DOHH2 (cell line): ENCODE results near the gene RPH3AL.
"Not testable (repeated sequence)": the region's sequence is repeated elsewhere in the genome, so short reads cannot be mapped to it uniquely, and the experiment has no call there.

Experiments used
- H3F3A ChIP-seq: fragments of 200-600 bp; sonication (generic), shearing (Covaris generic); 2 replicates; pipeline ENCODE4 v1.6.0; 2016; ENCODE audit warnings: antibody characterized with exemption, mild to moderate bottlenecking; ENCODE audit not compliant: control insufficient read depth, insufficient read depth
- H3K27ac ChIP-seq: fragments of 200-600 bp; sonication (generic); 2 replicates; pipeline ENCODE4 v1.5.1; 2014; ENCODE audit warnings: low read depth, mild to moderate bottlenecking, low read length, moderate library complexity
- H3K27me3 ChIP-seq: fragments of 200-600 bp; sonication (generic); 2 replicates; pipeline ENCODE4 v1.6.1; 2014; ENCODE audit warnings: mild to moderate bottlenecking, low read length, mixed read lengths; ENCODE audit not compliant: control insufficient read depth
- H3K36me3 ChIP-seq: fragments of 200-600 bp; sonication (generic); 2 replicates; pipeline ENCODE4 v1.6.1; 2014; ENCODE audit warnings: mild to moderate bottlenecking, low read length, moderate library complexity, mixed read lengths; ENCODE audit not compliant: control insufficient read depth
- H3K4me1 ChIP-seq: fragments of 200-600 bp; sonication (generic); 2 replicates; pipeline ENCODE4 v1.6.1; 2014; ENCODE audit warnings: mild to moderate bottlenecking, low read length, mixed read lengths; ENCODE audit not compliant: control insufficient read depth
- H3K4me2 ChIP-seq: fragments of 200-600 bp; sonication (generic); 2 replicates; pipeline ENCODE4 v1.6.0; 2014; ENCODE audit warnings: mild to moderate bottlenecking, low read length, moderate library complexity
- H3K4me3 ChIP-seq: fragments of 200-600 bp; sonication (generic); 2 replicates; pipeline ENCODE4 v1.5.1; 2014; ENCODE audit warnings: mild to moderate bottlenecking, low read length, mixed read lengths
- H3K79me2 ChIP-seq: fragments of 200-600 bp; sonication (generic); 2 replicates; pipeline ENCODE4 v1.6.1; 2014; ENCODE audit warnings: mild to moderate bottlenecking, low read length, mixed read lengths; ENCODE audit not compliant: control insufficient read depth
- H3K9me2 ChIP-seq: fragments of 200-600 bp; sonication (generic); replicated peaks from 2 replicates; pipeline ENCODE4 v1.6.1; 2014; ENCODE audit warnings: mild to moderate bottlenecking, low read length, mixed read lengths; ENCODE audit not compliant: control insufficient read depth
- H3K9me3 ChIP-seq: fragments of 200-600 bp; sonication (generic); 2 replicates; pipeline ENCODE4 v1.6.1; 2014; ENCODE audit warnings: antibody characterized with exemption, low read length, mixed read lengths; ENCODE audit not compliant: control insufficient read depth, insufficient read depth
- H4K20me1 ChIP-seq: fragments of 200-600 bp; sonication (generic); 2 replicates; pipeline ENCODE4 v1.6.0; 2014; ENCODE audit warnings: low read depth, mild to moderate bottlenecking, antibody characterized with exemption, low read length, moderate library complexity; ENCODE audit not compliant: control insufficient read depth, insufficient read depth
- CTCF ChIP-seq: fragments of 200-600 bp; sonication (generic); IDR thresholded peaks from one replicate; pipeline ENCODE4 v1.5.1; 2014; ENCODE audit warnings: antibody characterized with exemption, mild to moderate bottlenecking, low read depth, low read length; ENCODE audit not compliant: poor library complexity, severe bottlenecking
- EZH2phosphoT487 ChIP-seq: fragments of 200-600 bp; sonication (generic); IDR thresholded peaks from 2 replicates; pipeline ENCODE4 v1.6.1; 2017; ENCODE audit warnings: borderline replicate concordance, mild to moderate bottlenecking, antibody characterized with exemption, low read length, moderate library complexity, mixed read lengths

Gene RPH3AL

GRCh38 chr17:246226-246625 is 106.4 kb downstream of the RPH3AL start:
- Histone ChIP-seq H3K4me1 (no peaks in the 10 kb centered on the region), H3K27me3 (no peaks in the 10 kb centered on the region), H3K79me2 (no peaks in the 10 kb centered on the region), H3F3A (peaks cover 13% of the 10 kb centered on the region), H3K27ac (no peak overlapping the region), H3K9me3 (peaks cover 7% of the 10 kb centered on the region; the same call in 1 of the 2 replicates), H3K4me2 (no peak overlapping the region), H4K20me1 (no peaks in the 10 kb centered on the region), H3K36me3 (no peaks in the 10 kb centered on the region), H3K9me2 (no peaks in the 10 kb centered on the region), H3K4me3 (no peak overlapping the region)
- no peak for TF ChIP-seq EZH2phosphoT487
- TF ChIP-seq CTCF = no peak

GRCh38 chr17:245611-246010 is 107.0 kb downstream of the RPH3AL start:
- no peaks in the 10 kb centered on the region for H3K4me1 ChIP-seq
- no peaks in the 10 kb centered on the region for H3K27me3 ChIP-seq
- no peak overlapping the region for H3K4me3 ChIP-seq
- H3K36me3 ChIP-seq = no peaks in the 10 kb centered on the region
- peaks cover 7% of the 10 kb centered on the region; the same call in 1 of the 2 replicates for H3K9me3 ChIP-seq
- no peaks in the 10 kb centered on the region for H4K20me1 ChIP-seq
- no peak overlapping the region for H3K4me2 ChIP-seq
- H3K79me2 ChIP-seq = no peaks in the 10 kb centered on the region
- H3K9me2 ChIP-seq = no peaks in the 10 kb centered on the region
- TF ChIP-seq EZH2phosphoT487 (no peak), CTCF (no peak)
- H3F3A ChIP-seq = peaks cover 13% of the 10 kb centered on the region
- no peak overlapping the region for H3K27ac ChIP-seq

GRCh38 chr17:245020-245419 is 107.6 kb downstream of the RPH3AL start:
- no peaks in the 10 kb centered on the region for H3K4me1 ChIP-seq
- H3F3A ChIP-seq = peaks cover 13% of the 10 kb centered on the region
- H3K36me3 ChIP-seq = no peaks in the 10 kb centered on the region
- no peaks in the 10 kb centered on the region for H3K27me3 ChIP-seq
- no peak overlapping the region for H3K4me3 ChIP-seq
- H4K20me1 ChIP-seq = no peaks in the 10 kb centered on the region
- no peak overlapping the region for H3K4me2 ChIP-seq
- peaks cover 7% of the 10 kb centered on the region; the same call in 1 of the 2 replicates for H3K9me3 ChIP-seq
- H3K79me2 ChIP-seq = no peaks in the 10 kb centered on the region
- H3K27ac ChIP-seq = no peak overlapping the region
- TF ChIP-seq EZH2phosphoT487 = no peak
- TF ChIP-seq CTCF = no peak
- H3K9me2 ChIP-seq = no peaks in the 10 kb centered on the region

- not testable (repeated sequence) for H3K36me3 ChIP-seq, H3K4me2 ChIP-seq, H3K9me2 ChIP-seq, H3K4me3 ChIP-seq, H3K27me3 ChIP-seq, H4K20me1 ChIP-seq, H3K4me1 ChIP-seq, H3K9me3 ChIP-seq, H3K79me2 ChIP-seq, H3K27ac ChIP-seq
- H3F3A ChIP-seq = peaks cover 13% of the 10 kb centered on the region
Measured at GRCh38 chr17:243924-244323, 108.7 kb downstream of the RPH3AL start.
